Measurements from ENCODE around the gene ITGAL. TPM values are rescaled to one million over a fixed set of nuclear protein-coding genes. Genes with fewer than 3 reads are reported as not detected.
A peak's percentile ranks its signal among the peaks of the same experiment; 100 is the strongest.
"Not testable (repeated sequence)": the region's sequence is repeated elsewhere in the genome, so short reads cannot be mapped to it uniquely, and the experiment has no call there.

Gene ITGAL
- total RNA-seq, 2 donors from 2014 or later = 6.7 to 7.3 TPM

DNA sequence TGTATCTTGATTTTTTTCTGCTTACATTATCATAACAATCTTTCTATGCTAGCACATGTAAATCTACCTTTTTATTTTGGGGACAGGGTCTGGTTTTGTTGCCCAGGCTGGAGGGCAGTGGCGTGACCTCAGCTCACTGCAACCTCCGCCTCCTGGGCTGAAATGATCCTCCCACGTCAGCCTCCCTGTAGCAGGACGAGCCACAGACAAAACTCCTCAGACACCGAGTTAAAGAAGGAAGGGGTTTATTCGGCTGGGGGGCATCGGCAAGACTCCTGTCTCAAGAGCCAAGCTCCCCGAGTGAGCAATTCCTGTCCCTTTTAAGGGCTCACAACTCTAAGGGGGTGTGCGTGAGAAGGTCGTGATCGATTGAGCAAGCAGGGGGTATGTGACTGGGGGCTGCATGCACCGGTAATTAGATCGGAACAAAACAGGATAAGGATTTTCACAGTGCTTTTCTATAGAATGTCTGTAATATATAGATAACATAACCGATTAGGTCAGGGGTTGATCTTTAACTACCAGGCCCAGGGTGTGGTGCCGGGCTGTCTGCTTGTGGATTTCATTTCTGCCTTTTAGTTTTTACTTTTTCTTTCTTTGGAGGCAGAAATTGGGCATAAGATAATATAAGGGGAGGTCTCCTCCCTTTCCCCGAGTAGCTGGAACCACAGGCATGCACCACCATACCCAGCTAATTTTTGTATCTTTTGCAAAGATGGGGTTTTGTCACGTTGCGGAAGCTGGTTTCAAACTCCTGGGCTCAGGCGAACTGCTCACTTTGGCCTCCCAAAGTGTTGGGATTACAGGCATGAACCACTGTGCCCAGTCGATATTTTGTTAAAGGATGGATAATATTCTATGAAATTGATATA, 19.6 kb upstream of the ITGAL start:
- DNase-seq; intact Hi-C loops (cut with DNase I, micrococcal nuclease): not testable (repeated sequence)
- ATAC-seq = peak; percentile 41

DNA sequence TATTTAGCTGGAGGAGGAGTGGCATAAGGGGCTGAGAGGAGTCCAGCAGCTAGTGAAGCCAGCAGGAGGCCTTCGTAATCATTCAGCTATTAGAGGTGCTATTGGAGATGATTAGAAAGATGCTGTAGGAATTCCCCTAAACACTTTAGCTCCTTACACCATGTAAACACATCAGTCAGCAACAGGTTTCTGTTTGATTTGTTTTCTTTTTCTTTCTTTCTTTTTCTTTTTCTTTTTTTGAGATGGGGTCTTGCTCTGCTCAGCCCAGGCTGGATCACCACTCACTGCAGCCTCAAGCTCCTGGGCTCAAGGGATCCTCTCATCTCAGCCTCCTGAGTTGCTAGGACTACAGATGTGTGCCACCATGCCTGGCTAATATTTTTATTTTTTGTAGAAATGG, 16.2 kb upstream of the ITGAL start:
- no peak for ATAC-seq
- intact Hi-C loops (cut with DNase I, micrococcal nuclease) = no loop called here
- no peak for DNase-seq

DNA sequence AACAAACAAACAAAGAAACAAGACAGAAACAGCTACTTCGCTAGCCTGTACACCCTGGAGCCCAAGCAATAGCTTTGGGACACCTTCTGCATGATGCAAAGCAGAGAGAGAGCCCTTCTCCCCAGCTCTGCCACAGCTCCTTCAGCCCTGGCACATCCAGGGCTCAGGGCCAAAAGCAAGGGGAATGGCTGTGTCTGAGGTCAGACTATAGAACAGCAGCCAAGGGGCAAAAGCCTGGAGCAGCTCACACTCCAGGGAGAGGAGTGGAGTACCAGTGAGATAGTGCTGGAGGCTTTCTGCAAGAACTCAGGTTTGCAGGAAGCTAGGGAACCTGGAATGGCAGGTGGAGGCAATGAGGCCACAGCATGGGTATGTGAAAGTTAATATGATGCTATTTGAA, 15.3 kb upstream of the ITGAL start:
- ATAC-seq = no peak
- intact Hi-C loops (cut with DNase I, micrococcal nuclease) = no loop called here

DNA sequence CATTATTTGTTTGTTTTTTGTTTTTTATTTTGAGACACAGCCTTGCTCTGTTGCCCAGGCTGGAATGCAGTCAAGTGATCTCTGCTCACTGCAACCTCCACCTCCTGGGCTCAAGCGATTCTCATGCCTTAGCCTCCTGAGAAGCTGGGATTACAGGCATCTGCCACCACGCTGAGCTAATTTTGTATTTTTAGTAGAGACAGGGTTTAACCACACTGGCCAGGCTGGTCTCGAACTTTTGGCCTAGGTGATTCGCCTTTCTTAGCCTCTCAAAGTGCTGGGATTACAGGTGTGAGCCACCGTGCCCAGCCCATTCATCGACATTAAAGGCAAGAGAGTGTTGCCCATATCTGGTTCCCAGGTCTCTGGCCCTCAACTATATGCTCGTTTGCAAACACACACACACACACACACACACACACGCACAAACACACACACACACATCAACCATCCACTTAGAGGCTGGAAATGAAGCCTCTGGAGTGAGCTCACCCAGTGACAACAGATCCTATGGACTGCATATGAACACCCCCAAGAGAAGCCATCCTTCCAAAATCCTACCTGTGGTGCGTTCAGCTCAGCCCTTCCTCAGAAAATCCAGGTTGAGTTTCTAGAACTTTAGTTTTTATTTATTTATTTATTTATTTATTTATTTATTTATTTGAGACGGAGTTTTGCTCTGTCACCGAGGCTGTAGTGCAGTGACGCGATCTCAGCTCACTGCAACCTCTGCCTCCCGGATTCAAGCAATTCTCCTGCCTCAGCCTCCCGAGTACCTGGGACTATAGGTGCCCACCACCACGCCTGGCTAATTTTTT, 14.6 kb upstream of the ITGAL start:
- DNase-seq (no peak), ATAC-seq (no peak)
- intact Hi-C loops (cut with DNase I, micrococcal nuclease) = no loop called here

More for the DNA sequence above, 15.3 kb upstream of the ITGAL start:
- no peak for DNase-seq

DNA sequence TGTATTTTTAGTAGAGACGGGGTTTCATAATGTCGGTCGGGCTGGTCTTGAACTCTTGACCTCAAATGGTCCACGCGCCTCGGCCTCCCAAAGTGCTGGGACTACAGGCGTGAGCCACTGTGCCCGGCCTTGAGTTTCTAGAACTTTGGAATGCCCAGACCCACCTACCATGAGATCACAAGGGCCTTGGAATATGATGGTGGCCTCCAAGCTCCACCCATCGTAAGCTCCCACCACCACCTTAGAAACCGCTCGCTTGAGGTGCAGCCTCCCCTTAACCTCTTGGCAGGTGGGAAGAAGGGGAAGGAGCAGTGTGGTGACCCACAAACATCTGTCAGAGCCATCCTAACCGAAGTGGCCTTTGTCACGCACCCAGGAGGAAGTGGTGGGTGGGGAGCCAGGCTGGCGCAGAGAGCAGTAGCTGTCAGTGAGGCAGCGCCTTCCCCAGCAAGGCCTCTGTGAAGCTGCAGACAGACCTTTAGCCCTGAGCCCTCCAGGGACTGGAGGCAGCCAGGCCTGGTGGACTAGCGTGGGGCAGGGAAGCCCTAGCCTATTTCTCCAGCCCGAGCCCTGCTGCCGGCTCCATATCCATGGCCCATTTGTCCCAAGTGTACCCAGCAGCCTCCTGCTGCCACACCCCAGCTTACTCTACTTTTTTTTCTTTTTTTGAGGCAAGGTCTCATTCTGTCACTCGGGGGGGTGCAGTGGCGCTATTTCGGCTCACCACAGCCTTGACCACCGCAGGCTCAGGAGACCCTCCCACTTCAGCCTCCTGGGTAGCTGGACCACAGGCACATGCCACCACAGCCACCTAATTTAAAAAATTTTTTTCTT, 13.8 kb upstream of the ITGAL start:
- ATAC-seq = peak; percentile 57
- intact Hi-C loops (cut with DNase I, micrococcal nuclease) = no loop called here
- DNase-seq = peak; percentile 56 to 70

DNA sequence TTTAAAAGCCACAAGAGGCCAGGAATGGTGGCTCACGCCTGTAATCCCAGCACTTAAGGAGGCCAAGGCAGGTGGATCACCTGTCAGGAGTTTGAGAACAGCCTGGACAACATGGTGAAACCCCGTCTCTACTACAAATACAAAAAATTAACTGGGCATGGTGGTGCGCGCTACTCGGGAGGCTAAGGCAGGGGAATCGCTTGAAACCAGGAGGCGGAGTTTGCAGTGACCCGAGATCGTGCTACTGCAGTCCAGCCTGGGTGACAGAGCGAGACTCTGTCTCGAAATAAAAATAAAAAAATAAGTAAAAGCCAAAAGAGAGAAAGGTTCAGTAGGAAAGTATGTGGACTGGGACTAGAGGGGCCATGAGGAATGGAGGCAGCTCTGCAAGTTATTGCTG, 13.1 kb upstream of the ITGAL start:
- ATAC-seq (no peak), DNase-seq (no peak)
- intact Hi-C loops (cut with DNase I, micrococcal nuclease) = no loop called here

DNA sequence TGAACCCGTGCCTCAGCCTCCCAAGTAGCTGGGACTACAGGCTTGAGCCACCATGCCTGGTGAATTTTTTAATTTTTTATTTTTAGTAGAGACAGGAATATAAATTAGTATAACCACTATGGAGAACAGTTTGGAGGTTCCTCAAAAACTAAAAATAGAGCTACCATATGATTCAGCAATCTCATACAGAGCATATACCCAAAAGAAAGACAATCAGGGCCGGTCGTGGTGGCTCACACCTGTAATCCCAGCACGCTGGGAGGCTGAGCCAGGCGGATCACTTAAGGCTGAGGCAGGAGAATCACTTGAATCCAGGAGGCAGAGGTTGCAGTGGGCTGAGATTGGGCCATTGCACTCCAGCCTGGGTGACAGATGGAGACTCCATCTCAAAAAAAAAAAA, 11.1 kb upstream of the ITGAL start:
- intact Hi-C loops (cut with DNase I, micrococcal nuclease); ATAC-seq; DNase-seq: not testable (repeated sequence)

DNA sequence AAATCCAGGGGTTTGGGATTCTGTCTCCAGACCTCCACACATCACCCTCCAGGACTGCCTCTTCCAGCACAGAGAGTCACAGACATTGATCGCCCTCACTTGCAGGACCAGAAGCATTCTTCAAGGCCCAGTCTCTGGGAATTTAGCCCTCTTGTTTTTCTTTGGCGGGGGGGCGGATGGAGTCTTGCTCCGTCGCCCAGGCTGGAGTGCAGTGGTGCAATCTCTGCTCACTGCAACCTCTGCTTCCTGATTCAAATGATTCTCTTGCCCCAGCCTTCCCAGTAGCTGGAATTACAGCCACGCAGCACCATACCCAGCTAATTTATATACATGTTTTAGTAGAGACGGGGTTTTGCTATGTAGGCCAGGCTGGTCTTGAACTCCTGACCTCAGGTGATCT, 8.5 kb upstream of the ITGAL start:
- intact Hi-C loops (cut with DNase I, micrococcal nuclease) = no loop called here
- DNase-seq (no peak), ATAC-seq (no peak)

DNA sequence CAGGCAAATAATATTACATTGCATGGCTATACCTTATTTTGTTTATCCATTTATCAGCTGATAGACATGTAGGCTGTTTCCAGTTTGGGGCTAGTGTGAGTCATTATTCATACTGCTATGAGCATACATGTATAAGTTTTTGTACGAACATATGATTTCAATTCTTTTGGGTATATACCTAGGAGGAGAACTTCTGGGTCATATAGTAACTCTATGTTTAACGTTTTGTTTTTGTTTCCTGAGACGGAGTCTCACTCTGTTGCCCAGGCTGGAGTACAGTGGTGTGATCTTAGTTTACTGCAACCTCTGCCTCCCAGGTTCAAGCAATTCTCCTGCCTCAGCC, 2.4 kb upstream of the ITGAL start:
- ATAC-seq (no peak), DNase-seq (no peak)
- intact Hi-C loops (cut with DNase I, micrococcal nuclease) = no loop called here

DNA sequence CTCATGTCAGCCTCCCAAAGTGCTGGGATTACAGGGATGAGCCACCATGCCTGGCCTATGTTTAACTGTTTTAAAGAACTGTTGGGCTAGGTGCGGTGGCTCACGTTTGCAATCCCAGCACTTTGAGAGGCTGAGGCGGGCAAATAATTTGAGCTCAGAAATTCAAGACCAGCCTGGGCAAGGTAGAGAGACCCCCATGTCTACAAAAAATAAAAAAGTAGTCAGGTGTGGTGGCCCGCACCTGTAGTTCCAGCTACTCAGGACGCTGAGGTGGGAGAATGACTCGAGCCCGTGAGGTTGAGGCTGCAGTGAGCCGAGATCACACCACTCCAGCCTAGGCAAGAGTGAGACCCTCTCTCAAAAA, 1.9 kb upstream of the ITGAL start:
- DNase-seq (no peak), ATAC-seq (no peak)
- intact Hi-C loops (cut with DNase I, micrococcal nuclease) = no loop called here

DNA sequence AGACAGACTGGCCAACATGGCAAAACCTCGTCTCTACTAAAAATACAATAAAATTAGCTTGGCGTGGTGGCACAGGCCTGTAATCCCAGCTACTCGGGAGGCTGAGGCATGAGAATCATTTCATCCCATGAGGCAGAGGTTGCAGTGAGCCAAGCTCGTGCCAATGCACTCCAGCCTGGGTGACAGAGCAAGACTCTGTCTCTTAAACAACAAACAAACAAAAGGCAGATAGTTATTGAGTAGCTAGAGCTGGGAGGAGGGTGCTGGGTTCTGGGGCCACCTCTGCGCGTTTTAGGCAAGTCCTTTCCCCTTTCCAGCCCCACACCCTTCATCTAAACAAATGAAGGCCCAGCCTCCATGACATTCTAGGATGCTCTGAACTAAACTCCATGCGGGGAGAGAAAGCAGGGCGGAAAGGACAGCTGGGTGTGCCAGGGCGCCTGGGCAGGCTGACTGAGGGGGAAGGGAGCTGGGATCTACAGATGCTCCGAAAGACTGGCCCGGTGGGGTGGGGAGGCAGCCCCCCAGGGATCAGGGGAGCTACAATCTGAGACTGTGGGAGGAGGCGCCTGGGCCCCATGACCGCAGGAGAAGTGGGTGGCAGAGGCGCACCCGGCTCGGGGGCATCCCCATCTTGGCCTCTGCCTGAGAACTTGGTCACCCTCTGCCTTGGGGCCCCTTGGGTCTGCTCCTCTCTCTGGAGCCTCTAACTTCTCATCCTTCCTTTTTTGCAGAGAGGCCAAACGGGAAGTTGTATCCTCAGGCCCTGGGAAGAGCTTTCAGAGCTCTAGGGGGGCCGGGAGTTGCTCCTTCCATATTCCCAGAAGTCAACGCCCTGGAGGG, 910 bp downstream of the ITGAL start:
- no peak for ATAC-seq

DNA sequence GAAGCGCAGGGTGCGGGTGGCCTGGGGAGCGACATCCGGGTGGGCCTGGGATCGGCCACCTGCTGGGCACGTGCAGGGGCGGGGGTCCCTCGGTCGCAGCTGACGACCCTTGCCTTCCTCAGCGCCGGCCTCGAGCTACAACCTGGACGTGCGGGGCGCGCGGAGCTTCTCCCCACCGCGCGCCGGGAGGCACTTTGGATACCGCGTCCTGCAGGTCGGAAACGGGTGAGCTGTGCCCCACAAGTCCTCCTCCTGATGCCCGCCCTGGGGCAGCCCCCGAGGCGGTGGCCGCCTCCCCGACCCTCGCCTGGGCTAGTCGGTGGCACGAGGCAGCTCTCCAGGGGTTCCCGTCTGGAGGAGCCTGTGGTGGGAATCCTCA, 1.5 kb downstream of the ITGAL start:
- ATAC-seq = no peak
- intact Hi-C loops (cut with DNase I, micrococcal nuclease) = no loop called here
- DNase-seq = no peak

More for the DNA sequence above, 910 bp downstream of the ITGAL start:
- intact Hi-C loops (cut with DNase I, micrococcal nuclease) = no loop called here
- DNase-seq = no peak

DNA sequence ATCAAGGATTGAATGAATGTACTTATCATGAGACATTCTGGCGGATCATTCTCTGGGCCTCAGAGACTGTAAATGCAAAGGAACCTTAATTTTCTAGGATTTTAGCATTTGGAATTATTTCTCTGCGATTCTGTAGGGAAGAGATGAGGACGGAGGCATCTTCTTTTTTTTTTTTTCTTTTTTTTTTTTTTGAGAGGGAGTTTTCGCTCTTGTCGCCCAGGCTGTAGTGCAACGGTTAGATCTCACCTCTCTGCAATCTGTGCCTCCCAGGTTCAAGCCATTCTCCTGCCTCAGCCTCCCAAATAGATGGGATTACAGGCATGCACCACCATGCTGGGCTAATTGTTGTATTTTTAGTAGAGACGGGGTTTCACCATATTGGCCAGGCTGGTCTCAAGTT, 2.1 kb downstream of the ITGAL start:
- DNase-seq (no peak), ATAC-seq (no peak)
- intact Hi-C loops (cut with DNase I, micrococcal nuclease) = no loop called here

DNA sequence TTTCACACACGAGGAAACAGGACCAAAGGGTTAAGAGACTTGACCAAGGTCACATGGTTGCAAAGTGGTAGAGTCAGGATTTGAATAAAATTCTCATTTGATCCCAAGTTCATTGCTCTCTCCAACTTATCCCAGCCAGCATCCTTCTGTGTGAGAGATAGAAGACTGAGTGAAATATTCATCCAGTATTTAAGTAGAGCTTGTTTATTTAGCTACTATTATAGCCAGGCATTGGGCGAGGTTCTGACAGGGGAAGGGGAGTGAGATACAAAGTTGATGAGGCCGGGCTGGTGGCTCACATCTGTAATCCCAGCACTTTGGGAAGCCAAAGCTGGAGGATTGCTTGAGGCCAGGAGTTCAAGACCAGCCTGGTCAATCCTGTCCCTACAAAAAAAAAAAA, 4.4 kb downstream of the ITGAL start:
- intact Hi-C loops (cut with DNase I, micrococcal nuclease) = no loop called here
- ATAC-seq = no peak

DNA sequence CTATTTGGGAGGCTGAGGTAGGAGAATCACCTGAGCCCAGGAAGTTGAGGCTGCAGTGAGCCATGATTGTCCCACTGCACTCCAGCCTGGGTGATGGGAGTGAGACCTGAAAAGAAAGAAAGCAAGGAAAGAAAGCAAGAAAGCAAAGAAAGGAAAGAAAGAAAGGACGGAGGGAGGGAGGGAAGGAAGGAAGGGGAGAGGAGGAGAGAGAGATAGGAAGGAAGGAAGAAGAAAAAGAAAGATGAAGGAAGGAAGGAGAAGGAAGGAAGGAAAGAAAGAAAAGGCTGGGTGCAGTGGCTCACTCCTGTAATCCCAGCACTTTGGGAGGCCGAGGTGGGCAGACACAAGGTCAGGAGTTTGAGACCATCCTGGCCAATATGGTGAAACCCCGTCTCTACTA, 5.2 kb downstream of the ITGAL start:
- ATAC-seq; intact Hi-C loops (cut with DNase I, micrococcal nuclease); DNase-seq: not testable (repeated sequence)

More for the DNA sequence above, 4.4 kb downstream of the ITGAL start:
- DNase-seq = no peak

DNA sequence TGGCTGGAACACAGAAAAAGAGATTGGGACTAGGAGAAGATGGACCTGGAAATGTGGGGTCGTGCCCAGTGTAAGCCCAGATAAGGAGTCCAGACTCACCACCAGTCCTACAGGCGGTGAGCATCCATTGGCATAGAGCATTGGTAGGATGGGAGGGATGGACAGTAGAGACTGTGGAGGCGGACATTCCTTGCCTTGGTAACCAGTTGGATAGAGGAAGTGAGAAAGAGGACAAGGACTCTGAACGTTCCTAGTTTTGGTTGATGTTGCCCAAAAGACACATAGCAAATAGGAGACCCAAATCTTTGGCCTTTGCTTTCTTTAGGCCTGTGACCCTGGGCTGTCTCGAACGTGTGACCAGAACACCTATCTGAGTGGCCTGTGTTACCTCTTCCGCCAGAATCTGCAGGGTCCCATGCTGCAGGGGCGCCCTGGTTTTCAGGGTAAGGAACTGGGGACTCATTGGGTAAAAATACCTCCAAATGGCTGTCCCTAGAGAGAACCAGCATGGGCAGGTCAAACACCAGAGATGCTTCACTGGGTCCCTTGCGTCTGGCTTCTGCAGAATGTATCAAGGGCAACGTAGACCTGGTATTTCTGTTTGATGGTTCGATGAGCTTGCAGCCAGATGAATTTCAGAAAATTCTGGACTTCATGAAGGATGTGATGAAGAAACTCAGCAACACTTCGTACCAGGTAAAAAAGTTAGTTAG, 6.4 kb downstream of the ITGAL start:
- intact Hi-C loops (cut with DNase I, micrococcal nuclease) = no loop called here

DNA sequence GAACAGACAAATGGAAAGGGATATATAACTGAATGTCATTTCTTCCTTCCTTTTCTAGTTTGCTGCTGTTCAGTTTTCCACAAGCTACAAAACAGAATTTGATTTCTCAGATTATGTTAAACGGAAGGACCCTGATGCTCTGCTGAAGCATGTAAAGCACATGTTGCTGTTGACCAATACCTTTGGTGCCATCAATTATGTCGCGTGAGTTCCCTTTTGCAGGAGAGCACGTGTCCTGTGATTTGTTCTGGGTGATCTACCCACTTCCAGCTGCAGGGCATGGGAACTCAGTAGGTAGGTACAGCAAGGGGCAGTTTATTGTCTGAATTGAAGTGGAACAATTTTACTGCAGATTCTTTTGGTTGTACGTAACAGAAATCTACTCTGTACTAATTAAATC, 8.8 kb downstream of the ITGAL start:
- DNase-seq (no peak), ATAC-seq (no peak)
- intact Hi-C loops (cut with DNase I, micrococcal nuclease) = no loop called here

More for the DNA sequence above, 6.4 kb downstream of the ITGAL start:
- ATAC-seq (no peak), DNase-seq (no peak)

DNA sequence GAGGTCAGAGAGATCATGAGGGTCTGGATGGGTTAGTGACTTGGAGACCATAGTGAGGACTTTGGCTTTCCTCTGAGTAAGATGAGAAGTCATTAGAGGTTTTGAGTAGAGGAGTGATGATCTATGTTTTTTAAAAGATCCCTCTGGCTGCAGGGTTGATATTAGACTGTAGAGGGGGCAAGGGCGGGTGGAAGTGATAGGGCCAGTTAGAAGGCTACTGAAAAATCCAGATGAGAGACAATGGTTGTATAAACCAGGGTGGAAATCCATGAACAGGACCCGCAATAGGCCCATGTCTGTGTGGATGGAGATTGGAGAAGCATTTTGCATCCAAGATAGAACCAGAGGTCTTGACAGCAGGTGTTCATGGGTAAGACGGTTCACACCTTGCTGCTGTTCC, 9.8 kb downstream of the ITGAL start:
- intact Hi-C loops (cut with DNase I, micrococcal nuclease) = no loop called here
- DNase-seq = no peak
- peak; percentile 55 for ATAC-seq
